Measurements from ENCODE around the gene KAZN. TPM values are rescaled to one million over a fixed set of nuclear protein-coding genes. Genes with fewer than 3 reads are reported as not detected.
A peak's percentile ranks its signal among the peaks of the same experiment; 100 is the strongest.

Gene KAZN
- total RNA-seq, 1 experiment from 2014 or later: 7.0 TPM

DNA sequence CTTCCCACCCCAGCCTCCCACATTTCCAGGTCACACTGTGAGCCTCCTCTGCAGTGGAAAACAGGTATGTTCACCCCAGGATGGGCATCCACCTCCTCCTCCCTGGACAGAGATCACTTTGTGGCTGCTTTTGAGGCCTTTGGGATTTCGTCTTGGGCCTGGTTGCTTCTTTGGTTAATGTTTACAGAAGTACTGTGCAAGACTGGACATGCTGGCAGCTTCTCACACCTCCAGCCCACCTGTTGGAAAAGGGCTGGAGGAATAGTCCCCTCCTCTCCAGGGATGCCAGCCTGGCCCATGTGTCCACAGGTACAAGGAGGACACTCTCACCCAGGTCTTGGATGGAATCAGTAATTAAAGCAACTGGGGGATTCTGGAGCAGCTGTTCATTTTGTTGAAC, 56.1 kb downstream of the KAZN start:
- in situ Hi-C loops (cut with HindIII; ENCODE audit: low pct_unique_long_range_greater_than_20kb, low sequenced_read_pairs): no loop called here
- DNase-seq (ENCODE audit: low read depth): peak; percentile 8

DNA sequence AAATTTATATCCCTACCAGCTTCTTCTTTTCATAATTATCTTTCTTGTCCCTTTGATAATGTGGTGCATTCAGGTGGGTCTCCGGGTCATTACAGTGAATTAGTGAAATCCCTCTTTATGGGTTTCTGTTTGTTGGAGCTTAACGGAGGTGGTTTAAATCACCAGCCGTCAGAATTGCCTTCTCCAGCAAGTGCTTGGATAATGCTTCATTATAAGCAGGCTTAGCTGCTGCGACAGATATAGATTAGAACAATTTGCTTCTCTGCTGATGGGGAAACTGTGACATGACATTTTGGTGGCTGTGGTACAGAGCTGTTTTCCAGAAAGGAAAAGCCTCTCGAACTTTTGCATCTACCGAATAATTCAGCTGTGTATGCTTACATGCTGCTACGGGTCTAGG, 56.9 kb downstream of the KAZN start:
- in situ Hi-C loops (cut with HindIII; ENCODE audit: low pct_unique_long_range_greater_than_20kb, low sequenced_read_pairs): no loop called here
- no peak for DNase-seq (ENCODE audit: low read depth)

GRCh38 chr1:14656384-14656937, 58.0 kb downstream of the KAZN start:
- in situ Hi-C loops (cut with HindIII; ENCODE audit: low pct_unique_long_range_greater_than_20kb, low sequenced_read_pairs): no loop called here
- no peak for DNase-seq (ENCODE audit: low read depth)

DNA sequence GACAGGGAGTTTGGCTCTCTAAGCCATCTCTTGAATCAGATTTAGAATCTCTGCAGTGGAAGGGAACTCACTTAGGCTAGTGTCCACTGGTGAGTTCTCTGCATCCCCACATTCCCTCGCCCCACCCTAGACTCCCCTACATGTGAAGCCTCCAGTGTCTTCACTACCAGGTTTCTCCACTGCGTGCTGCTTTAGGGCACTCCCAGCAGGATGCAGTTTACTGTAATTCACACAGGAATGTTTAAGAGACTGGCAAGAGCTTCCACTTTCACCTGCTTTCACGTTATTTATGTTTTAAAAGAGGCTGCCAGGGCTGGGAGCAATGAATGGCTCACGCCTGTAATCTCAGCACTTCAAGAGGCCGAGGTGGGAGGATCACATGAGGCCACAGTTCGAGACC, 60.2 kb downstream of the KAZN start:
- in situ Hi-C loops (cut with HindIII; ENCODE audit: low pct_unique_long_range_greater_than_20kb, low sequenced_read_pairs): no loop called here
- no peak for DNase-seq (ENCODE audit: low read depth)

GRCh38 chr1:14659913-14660312, 61.4 kb downstream of the KAZN start:
- no peak for DNase-seq (ENCODE audit: low read depth)
- in situ Hi-C loops (cut with HindIII; ENCODE audit: low pct_unique_long_range_greater_than_20kb, low sequenced_read_pairs): no loop called here

DNA sequence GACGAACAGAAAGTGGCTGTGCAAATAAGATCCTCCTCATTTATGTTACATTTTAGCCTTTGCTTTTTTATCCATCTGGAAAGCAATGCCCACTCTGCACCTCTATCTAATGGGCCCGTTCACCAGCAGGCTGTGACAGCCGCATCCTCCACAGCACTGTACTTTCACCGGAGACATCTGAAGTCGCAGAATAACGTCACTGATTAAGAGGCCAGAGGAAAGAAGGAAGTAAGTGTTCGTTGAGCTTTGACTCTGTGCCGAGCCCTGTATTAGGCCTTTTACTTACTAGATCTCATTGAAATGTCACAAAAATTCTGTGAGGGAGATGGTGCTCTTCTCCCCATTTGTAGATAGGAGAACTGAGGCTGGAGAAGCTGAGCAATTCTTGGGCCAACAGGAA, 62.3 kb downstream of the KAZN start:
- DNase-seq (ENCODE audit: low read depth): no peak
- in situ Hi-C loops (cut with HindIII; ENCODE audit: low pct_unique_long_range_greater_than_20kb, low sequenced_read_pairs): no loop called here

DNA sequence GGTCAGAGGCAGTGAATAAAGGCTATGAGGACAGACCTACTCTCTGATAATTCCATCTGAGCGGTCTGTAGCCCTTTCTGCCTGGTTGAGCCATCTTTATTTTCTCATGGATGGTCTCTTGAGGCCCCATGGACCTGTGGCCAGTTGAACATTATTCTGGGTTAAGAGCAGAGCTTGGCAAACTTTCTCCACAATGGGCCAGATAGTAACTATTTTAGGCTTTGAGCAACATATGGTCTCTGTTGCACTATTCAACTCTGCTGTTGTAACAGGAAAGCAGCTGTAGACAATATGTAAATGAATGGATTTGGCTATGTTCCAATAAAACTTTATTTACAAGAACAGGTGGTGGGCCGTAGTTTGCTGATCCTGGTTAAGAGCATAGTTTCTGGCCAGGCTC, 62.7 kb downstream of the KAZN start:
- in situ Hi-C loops (cut with HindIII; ENCODE audit: low pct_unique_long_range_greater_than_20kb, low sequenced_read_pairs): no loop called here

GRCh38 chr1:14662116-14662515, 63.6 kb downstream of the KAZN start:
- in situ Hi-C loops (cut with HindIII; ENCODE audit: low pct_unique_long_range_greater_than_20kb, low sequenced_read_pairs): no loop called here
- DNase-seq (ENCODE audit: low read depth): no peak

More for the DNA sequence above, 62.7 kb downstream of the KAZN start:
- no peak for DNase-seq (ENCODE audit: low read depth)

DNA sequence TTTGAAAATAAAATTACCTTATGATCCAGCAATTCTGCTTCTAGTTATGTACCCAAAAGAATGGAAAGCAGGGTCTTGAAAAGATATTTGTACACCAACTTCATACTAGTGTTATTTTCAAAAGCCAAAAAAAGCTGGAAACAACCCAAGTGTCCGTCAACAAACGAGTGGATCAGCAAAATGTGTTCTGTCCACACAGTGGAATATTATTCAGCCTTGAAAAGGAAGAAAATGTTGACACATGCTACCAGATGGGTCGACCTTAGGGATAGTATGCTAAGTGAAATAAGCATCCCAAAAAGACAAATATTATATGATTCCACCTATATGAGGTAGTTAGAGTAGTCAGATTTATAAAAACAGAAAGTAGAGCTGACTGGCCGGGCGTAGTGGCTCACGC, 65.3 kb downstream of the KAZN start:
- in situ Hi-C loops (cut with HindIII; ENCODE audit: low pct_unique_long_range_greater_than_20kb, low sequenced_read_pairs): no loop called here
- no peak for DNase-seq (ENCODE audit: low read depth)

- no peak for DNase-seq (ENCODE audit: low read depth)
- in situ Hi-C loops (cut with HindIII; ENCODE audit: low pct_unique_long_range_greater_than_20kb, low sequenced_read_pairs): no loop called here
Measured at GRCh38 chr1:14666373-14666772, 67.9 kb downstream of the KAZN start.

DNA sequence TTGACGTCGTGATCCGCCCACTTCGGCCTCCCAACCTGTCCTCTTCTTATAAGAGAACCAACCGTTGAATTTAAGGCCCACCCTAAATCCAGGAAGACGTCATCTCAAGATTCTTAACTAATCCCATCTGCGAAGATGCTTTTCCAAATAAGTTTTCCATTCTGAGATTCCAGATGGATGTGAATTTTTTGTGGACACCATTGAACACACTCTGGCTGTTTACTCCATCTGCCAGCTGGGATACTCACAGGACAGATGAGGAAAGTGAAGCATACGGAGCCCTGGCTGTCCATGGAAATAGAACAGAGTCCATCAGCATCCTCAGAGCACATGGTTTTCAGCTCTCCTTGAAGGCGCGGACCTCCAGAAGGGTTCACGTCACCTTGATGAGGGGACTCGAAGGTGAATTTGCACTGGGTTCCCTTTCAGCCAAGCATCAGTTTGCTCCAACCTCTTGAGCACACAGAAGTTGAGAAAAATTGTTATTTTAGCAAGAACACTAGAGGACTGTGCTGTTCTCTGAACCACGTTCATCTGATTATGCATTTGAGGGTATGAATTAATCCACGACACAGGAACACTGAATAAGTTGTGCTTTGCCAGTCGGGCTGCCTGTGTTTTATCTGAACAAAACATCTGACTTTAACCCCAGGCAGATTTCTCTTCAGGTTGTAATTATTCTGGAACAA, 68.6 kb downstream of the KAZN start:
- DNase-seq (ENCODE audit: low read depth): no peak
- in situ Hi-C loops (cut with HindIII; ENCODE audit: low pct_unique_long_range_greater_than_20kb, low sequenced_read_pairs): no loop called here

DNA sequence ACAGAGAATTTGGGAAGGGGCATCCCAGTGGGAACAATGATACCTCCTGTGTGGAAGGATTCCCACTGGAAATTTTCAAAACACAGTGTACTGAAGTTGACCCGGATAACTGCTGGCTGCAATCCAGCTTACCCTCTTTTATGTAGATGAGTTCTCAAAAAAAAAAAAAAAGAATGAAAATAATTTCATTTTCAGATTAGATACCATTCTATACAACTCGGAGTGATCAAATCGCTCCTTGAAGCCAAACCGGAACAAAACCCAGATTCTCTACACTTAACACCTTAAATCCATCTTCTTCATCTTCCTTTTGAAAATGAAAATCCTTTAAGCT, 69.1 kb downstream of the KAZN start:
- in situ Hi-C loops (cut with HindIII; ENCODE audit: low pct_unique_long_range_greater_than_20kb, low sequenced_read_pairs): no loop called here
- no peak for DNase-seq (ENCODE audit: low read depth)

DNA sequence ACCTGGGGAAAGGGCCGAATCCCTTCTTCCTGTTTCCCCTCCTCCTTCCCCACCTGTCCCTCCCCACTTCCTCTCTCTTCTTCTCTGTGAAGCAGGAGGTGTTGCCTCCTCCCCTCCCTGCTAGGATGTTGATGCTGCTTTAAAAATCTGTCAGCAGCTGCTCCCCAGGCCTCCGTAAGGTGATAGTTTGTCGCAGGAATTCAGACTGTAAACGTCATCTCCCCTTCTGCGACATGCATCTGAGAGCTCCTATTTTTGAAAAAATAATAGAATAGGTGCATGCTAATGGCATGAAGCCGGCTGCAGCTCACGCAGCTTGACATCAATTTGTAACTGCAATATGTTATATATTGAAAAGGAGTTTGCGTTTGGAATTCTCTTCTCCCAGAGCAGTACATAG, 70.1 kb downstream of the KAZN start:
- in situ Hi-C loops (cut with HindIII; ENCODE audit: low pct_unique_long_range_greater_than_20kb, low sequenced_read_pairs): no loop called here
- no peak for DNase-seq (ENCODE audit: low read depth)

DNA sequence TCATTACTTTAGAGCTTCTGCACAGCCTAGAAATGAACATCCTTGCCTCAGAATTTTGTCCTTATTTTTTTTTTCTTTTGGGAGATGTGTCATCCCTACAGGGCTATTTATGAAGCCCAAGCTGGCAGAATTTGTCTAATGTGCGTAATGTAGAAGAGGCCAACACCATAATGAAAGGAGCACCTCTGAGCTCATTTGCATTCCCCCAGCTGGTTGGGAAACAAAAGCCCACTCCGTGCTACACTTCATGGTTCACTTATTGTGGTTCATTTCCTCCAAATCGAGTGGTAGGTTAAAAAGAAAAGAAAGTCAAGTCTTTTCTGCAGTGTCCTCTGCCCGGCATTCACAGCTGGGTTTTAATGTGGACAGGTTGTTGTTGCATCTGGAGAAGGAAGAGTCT, 73.5 kb downstream of the KAZN start:
- in situ Hi-C loops (cut with HindIII; ENCODE audit: low pct_unique_long_range_greater_than_20kb, low sequenced_read_pairs): no loop called here
- DNase-seq (ENCODE audit: low read depth): no peak

GRCh38 chr1:14674030-14674429, 75.5 kb downstream of the KAZN start:
- no peak for DNase-seq (ENCODE audit: low read depth)
- in situ Hi-C loops (cut with HindIII; ENCODE audit: low pct_unique_long_range_greater_than_20kb, low sequenced_read_pairs): no loop called here

DNA sequence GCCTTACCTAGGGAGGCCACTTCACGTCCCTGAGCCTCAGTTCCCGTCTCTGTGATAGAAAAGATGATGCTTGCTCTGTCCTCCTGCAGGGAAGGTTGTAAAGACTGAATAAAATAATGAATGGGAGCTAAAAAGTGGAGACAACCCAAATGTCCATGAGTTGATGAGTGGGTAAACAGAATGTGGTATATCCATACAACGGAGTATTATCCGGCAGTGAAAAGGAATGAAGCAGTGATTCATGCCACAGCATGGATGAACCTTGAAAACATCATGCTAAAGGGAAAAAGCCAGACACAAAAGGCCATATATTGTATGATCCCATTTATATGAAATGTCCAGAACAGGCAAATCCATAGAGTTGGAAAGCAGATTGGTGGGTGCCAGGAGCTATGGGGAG, 77.9 kb downstream of the KAZN start:
- no peak for DNase-seq (ENCODE audit: low read depth)
- in situ Hi-C loops (cut with HindIII; ENCODE audit: low pct_unique_long_range_greater_than_20kb, low sequenced_read_pairs): no loop called here

DNA sequence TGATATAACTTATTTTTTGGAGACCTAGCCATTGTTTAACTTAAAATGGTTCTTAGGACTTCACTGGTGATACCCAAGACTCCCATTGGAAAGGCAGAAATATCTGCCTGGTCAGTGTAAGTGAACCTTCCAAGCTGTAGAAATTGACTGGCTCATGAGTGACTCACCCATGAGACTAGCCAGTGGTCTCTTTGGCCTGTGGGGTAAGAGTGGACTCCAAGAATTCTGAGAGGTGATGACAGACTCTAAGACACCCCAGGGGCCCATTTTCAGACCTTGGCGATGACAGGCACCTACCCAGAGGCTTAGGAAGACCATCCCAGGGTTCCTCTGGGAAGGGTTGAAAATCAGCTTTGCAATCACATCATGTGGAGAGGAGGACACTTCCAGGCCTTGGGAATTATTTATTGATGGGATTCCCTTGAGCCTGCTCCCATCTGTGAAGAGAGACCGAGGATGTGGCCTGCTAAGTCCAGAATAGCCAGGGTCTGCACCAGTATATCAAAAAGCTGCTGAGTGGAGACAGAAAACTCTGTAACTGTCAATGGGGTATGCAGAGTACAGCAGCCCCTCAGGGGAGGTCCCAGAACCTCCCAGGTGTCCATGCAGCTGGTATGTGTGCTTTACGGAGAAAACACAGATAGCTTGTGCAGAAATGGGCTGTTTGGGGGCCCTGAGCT, 78.9 kb downstream of the KAZN start:
- DNase-seq (ENCODE audit: low read depth): no peak
- in situ Hi-C loops (cut with HindIII; ENCODE audit: low pct_unique_long_range_greater_than_20kb, low sequenced_read_pairs): no loop called here

- in situ Hi-C loops (cut with HindIII; ENCODE audit: low pct_unique_long_range_greater_than_20kb, low sequenced_read_pairs): no loop called here
- no peak for DNase-seq (ENCODE audit: low read depth)
Measured at GRCh38 chr1:14678011-14678638, 79.6 kb downstream of the KAZN start.

DNA sequence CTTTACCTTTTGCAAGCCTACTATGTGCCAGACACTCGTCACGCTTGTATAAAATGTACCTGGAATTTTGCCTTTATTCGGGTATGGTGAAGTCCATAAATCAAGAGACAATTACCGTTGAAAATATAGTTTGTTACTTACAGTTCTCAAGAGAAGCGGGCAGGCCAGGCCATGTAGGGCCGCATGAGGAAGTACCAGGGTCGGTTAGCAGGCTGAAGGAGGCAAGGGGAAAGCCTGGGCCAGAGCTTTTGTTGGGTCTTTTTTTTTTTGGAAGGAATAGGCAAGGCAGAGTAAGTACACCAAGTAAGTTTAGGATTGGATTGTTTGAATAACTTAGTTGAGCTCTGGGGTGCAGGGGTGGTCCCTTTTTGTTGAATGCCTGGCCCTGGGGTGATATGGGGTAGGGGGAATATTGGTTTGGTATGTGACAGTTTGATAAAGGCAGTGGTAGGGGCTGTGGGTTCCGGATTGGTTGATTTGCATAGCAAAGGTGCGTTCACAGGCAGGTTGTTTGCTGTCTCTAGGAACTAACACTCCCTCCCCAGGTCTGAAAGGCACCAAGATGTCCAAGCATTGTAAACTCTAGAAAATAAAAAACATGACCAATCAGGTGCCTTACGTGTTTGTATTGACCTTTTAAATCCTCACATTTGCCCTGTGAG, 80.7 kb downstream of the KAZN start:
- in situ Hi-C loops (cut with HindIII; ENCODE audit: low pct_unique_long_range_greater_than_20kb, low sequenced_read_pairs): no loop called here
- DNase-seq (ENCODE audit: low read depth): no peak
